Thyroid gland (tissue), 4 donors: ENCODE measurements around the gene PIP4K2B. TPM values are rescaled to one million over a fixed set of nuclear protein-coding genes. Genes with fewer than 3 reads are reported as not detected.
"Not testable (repeated sequence)": the region's sequence is repeated elsewhere in the genome, so short reads cannot be mapped to it uniquely, and the experiment has no call there.

Experiments
- DNase-seq, 2 donors: peaks; one replicate each; pipeline ENCODE4 v3.0.0-alpha.2; 2019
- H3K27ac ChIP-seq, 3 donors: fragments of 200-600 bp; sonication (generic); 1 replicate in 2 of 3; 2 replicates in 1 of 3; pipeline ENCODE4 v1.5.1; 2016 to 2019; ENCODE audit warnings: mild to moderate bottlenecking in 1 of 3, moderate library complexity in 1 of 3
- H3K27me3 ChIP-seq: fragments of 200-600 bp; sonication (generic); one replicate; pipeline ENCODE4 v1.5.1; 2019
- H3K36me3 ChIP-seq, 2 donors: fragments of 200-600 bp; sonication (generic); one replicate each; pipeline ENCODE4 v1.5.1; 2016 to 2019
- H3K4me1 ChIP-seq, 2 donors: fragments of 200-600 bp; sonication (generic); one replicate each; pipeline ENCODE4 v1.5.1; 2017 to 2019
- H3K4me3 ChIP-seq, 3 donors: fragments of 200-600 bp; sonication (generic); replicated peaks in 1 of 3; 1 replicate in 2 of 3; 2 replicates in 1 of 3; pipeline ENCODE4 v1.5.1; 2016; ENCODE audit warnings: mild to moderate bottlenecking in 1 of 3
- H3K9me3 ChIP-seq: fragments of 200-600 bp; sonication (generic); one replicate; pipeline ENCODE4 v1.5.1; 2017
- CTCF ChIP-seq, 6 experiments: fragments of 200-600 bp in 3 of 6; fragments of 450-650 bp in 3 of 6; sonication (generic) in 3 of 6; IDR thresholded peaks; one replicate each; pipeline ENCODE4 v1.5.1; 2016 to 2019; ENCODE audit warnings: antibody characterized with exemption in 6 of 6, mild to moderate bottlenecking in 2 of 6, inconsistent platforms in 1 of 6, moderate library complexity in 1 of 6
- POLR2A ChIP-seq, 2 donors: fragments of 450-650 bp; IDR thresholded peaks; one replicate each; pipeline ENCODE4 v1.6.1; 2017; ENCODE audit warnings: antibody characterized with exemption in 2 of 2, mild to moderate bottlenecking in 2 of 2, moderate library complexity in 1 of 2
- WGBS, 2 donors: methylation state at CpG; one replicate each; pipeline ENCODE4 v1.1.5; 2017; 5-methylcytosine and 5-hydroxymethylcytosine counted together
- intact Hi-C: fragments of 100-400 bp; cut with DNase I; formaldehyde crosslinking; loops from one replicate; pipeline ENCODE4 v1.15.1; 2023
- total RNA-seq, 4 donors: library from RNA; depleted of rRNA; stranded (reverse); fragments of >200 nt; gene quantifications; one replicate each; pipeline ENCODE4 v1.2.3, GENCODE V29; 2016

Gene PIP4K2B
- total RNA-seq, 4 donors from 2014 or later: 40.8 to 48.6 (median 43.8) TPM

GRCh38 chr17:38791162-38791561 is 8.2 kb downstream of the PIP4K2B start:
- H3K4me1 ChIP-seq: peaks cover 0 to 9% of the 10 kb centered on the region in 2 donors
- no peaks in the 10 kb centered on the region for H3K27me3 ChIP-seq
- TF ChIP-seq POLR2A (IDR thresholded peaks at IDR 0.05) (no peak), CTCF (IDR thresholded peaks at IDR 0.05) (no peak)
- H3K36me3 ChIP-seq: peaks cover 5 to 9% of the 10 kb centered on the region in 2 donors
- no peaks in the 10 kb centered on the region for H3K9me3 ChIP-seq
- H3K27ac ChIP-seq: no peak overlapping the region
- intact Hi-C loops: no loop called here
- 93 to 96% methylated on average over 5 of the region's 5 CpGs for WGBS, 2 donors
- no peak overlapping the region for H3K4me3 ChIP-seq
- DNase-seq: no peak

- peaks cover 12 to 17% of the 10 kb centered on the region in 2 donors for H3K36me3 ChIP-seq
- DNase-seq, H3K27ac ChIP-seq, H3K4me1 ChIP-seq, H3K27me3 ChIP-seq, H3K9me3 ChIP-seq, intact Hi-C loops, H3K4me3 ChIP-seq: not testable (repeated sequence)
- WGBS, 2 donors: 77 to 78% methylated on average over 13 of the region's 13 CpGs
Observed at GRCh38 chr17:38790148-38790707, 9.1 kb downstream of the PIP4K2B start.

GRCh38 chr17:38789185-38789584 is 10.2 kb downstream of the PIP4K2B start:
- WGBS, 2 donors: 5 to 17% methylated on average over 1 of the region's 1 CpG
- no peak for DNase-seq
- TF ChIP-seq POLR2A (IDR thresholded peaks at IDR 0.05) (no peak), CTCF (IDR thresholded peaks at IDR 0.05) (no peak)
- Histone ChIP-seq H3K27ac (no peak overlapping the region), H3K36me3 (peaks cover 20 to 28% of the 10 kb centered on the region in 2 donors), H3K9me3 (no peaks in the 10 kb centered on the region), H3K4me3 (no peak overlapping the region), H3K4me1 (peaks cover 0 to 9% of the 10 kb centered on the region in 2 donors), H3K27me3 (no peaks in the 10 kb centered on the region)
- intact Hi-C loops: no loop called here

GRCh38 chr17:38787999-38788398 is 11.4 kb downstream of the PIP4K2B start:
- 93 to 97% methylated on average over 4 of the region's 4 CpGs for WGBS, 2 donors
- intact Hi-C loops: not testable (repeated sequence)

GRCh38 chr17:38786372-38786771 is 13.0 kb downstream of the PIP4K2B start:
- TF ChIP-seq POLR2A (IDR thresholded peaks at IDR 0.05): no peak
- no peak for TF ChIP-seq CTCF (IDR thresholded peaks at IDR 0.05)
- Histone ChIP-seq H3K27me3 (no peaks in the 10 kb centered on the region), H3K27ac (no peak overlapping the region), H3K9me3 (no peaks in the 10 kb centered on the region), H3K36me3 (peaks cover 45 to 46% of the 10 kb centered on the region in 2 donors), H3K4me3 (no peak overlapping the region), H3K4me1 (peaks cover 0 to 9% of the 10 kb centered on the region in 2 donors)
- intact Hi-C loops: no loop called here
- WGBS, 2 donors: 79 to 100% methylated on average over 5 to 6 of the region's 6 CpGs
- no peak for DNase-seq

More at GRCh38 chr17:38787999-38788398, 11.4 kb downstream of the PIP4K2B start:
- DNase-seq, H3K4me1 ChIP-seq, H3K9me3 ChIP-seq, H3K4me3 ChIP-seq, H3K27me3 ChIP-seq, H3K27ac ChIP-seq: not testable (repeated sequence)
- peaks cover 32 to 33% of the 10 kb centered on the region in 2 donors for H3K36me3 ChIP-seq

GRCh38 chr17:38783227-38783626 is 16.1 kb downstream of the PIP4K2B start:
- WGBS, 2 donors: 98% methylated on average over 3 of the region's 3 CpGs
- TF ChIP-seq POLR2A (IDR thresholded peaks at IDR 0.05): no peak
- TF ChIP-seq CTCF (IDR thresholded peaks at IDR 0.05): no peak
- Histone ChIP-seq H3K27me3 (no peaks in the 10 kb centered on the region), H3K4me1 (no peaks in the 10 kb centered on the region), H3K27ac (no peak overlapping the region), H3K4me3 (no peak overlapping the region), H3K9me3 (no peaks in the 10 kb centered on the region), H3K36me3 (peaks cover 75 to 78% of the 10 kb centered on the region in 2 donors)
- DNase-seq: no peak
- intact Hi-C loops: no loop called here
